H1 (cell line): ENCODE results near the gene CACNA1D. TPM values are rescaled to one million over a fixed set of nuclear protein-coding genes. Genes with fewer than 3 reads are reported as not detected.

ENCODE experiments used
- CTCF ChIA-PET: fragments of 300-600 bp; sonication (Branson Sonifier 250); formaldehyde crosslinking; loops from one replicate; lab custom pipeline; 2021; ENCODE audit not compliant: partially characterized antibody; lab: Charles Lee
- POLR2A ChIA-PET: fragments of 300-600 bp; sonication (Branson Sonifier 250); formaldehyde crosslinking; loops from one replicate; lab custom pipeline; 2021; ENCODE audit warnings: inconsistent platforms; ENCODE audit not compliant: partially characterized antibody; lab: Charles Lee
- DNase-seq, 2 experiments: peaks; one replicate each; pipeline versions ENCODE4 v3.0.0 to v3.0.0-alpha.2; 2010 to 2022; ENCODE audit warnings: low spot score in 2 of 2, low read depth in 1 of 2, mixed read lengths in 1 of 2
- FAIRE-seq: peaks from 2 replicates; lab custom pipeline; 2011; peaks lifted over from hg19 to GRCh38; lab: Jason Lieb, UNC
- H2AFZ ChIP-seq: 2 replicates; pipeline ENCODE4 v1.8.1; 2012; ENCODE audit warnings: low read length, inconsistent platforms
- H2AK5ac ChIP-seq: 2 replicates; pipeline ENCODE4 v1.6.1; 2013; ENCODE audit warnings: low read depth, low read length
- H2BK120ac ChIP-seq: replicated peaks from 2 replicates; pipeline ENCODE3; 2013; ENCODE audit warnings: low read depth, low read length, inconsistent platforms
- H2BK12ac ChIP-seq: 2 replicates; pipeline ENCODE4 v1.6.1; 2013; ENCODE audit warnings: low read depth, low read length
- H2BK15ac ChIP-seq: 2 replicates; pipeline ENCODE4 v1.6.1; 2013; ENCODE audit warnings: low read length
- H2BK20ac ChIP-seq: 2 replicates; pipeline ENCODE4 v1.6.1; 2013; ENCODE audit warnings: low read length
- H2BK5ac ChIP-seq: 2 replicates; pipeline ENCODE4 v1.6.1; 2013; ENCODE audit warnings: low read depth, low read length
- H3K14ac ChIP-seq: 2 replicates; pipeline ENCODE4 v1.6.1; 2013; ENCODE audit warnings: inconsistent platforms; ENCODE audit not compliant: insufficient read length
- H3K18ac ChIP-seq: 2 replicates; pipeline ENCODE4 v1.6.1; 2013; ENCODE audit warnings: low read length; ENCODE audit errors: extremely low read depth
- H3K23ac ChIP-seq: 2 replicates; pipeline ENCODE4 v1.6.1; 2013; ENCODE audit warnings: inconsistent platforms; ENCODE audit not compliant: insufficient read length
- H3K23me2 ChIP-seq: 2 replicates; pipeline ENCODE4 v1.6.1; 2013; ENCODE audit warnings: low read depth, low read length
- H3K27ac ChIP-seq: 2 replicates; pipeline ENCODE4 v1.6.1; 2011; ENCODE audit warnings: low read depth, low read length, inconsistent platforms
- H3K27me3 ChIP-seq, 4 experiments: replicated peaks in 1 of 4; 1 replicate in 1 of 4; 2 replicates in 3 of 4; pipeline versions ENCODE4 v1.6.1 to v1.8.1; 2011 to 2013; ENCODE audit warnings: low read length in 3 of 4, mild to moderate bottlenecking in 3 of 4, inconsistent platforms in 2 of 4, mixed read lengths in 2 of 4, moderate library complexity in 1 of 4; ENCODE audit not compliant: control insufficient read depth in 3 of 4, insufficient read depth in 3 of 4; ENCODE audit errors: extremely low read depth in 1 of 4
- H3K36me3 ChIP-seq, 4 experiments: 2 replicates each; pipeline versions ENCODE4 v1.6.1 to v1.8.1; 2011 to 2013; ENCODE audit warnings: mild to moderate bottlenecking in 4 of 4, low read length in 3 of 4, moderate library complexity in 2 of 4, control low read depth in 1 of 4, inconsistent platforms in 1 of 4; ENCODE audit not compliant: insufficient read depth in 4 of 4, control insufficient read depth in 2 of 4
- H3K4ac ChIP-seq: replicated peaks from 2 replicates; pipeline ENCODE3; 2013; ENCODE audit warnings: low read length, low read depth, mixed read lengths, inconsistent platforms; ENCODE audit not compliant: insufficient read length
- H3K4me1 ChIP-seq, 4 experiments: replicated peaks in 1 of 4; 1 replicate in 1 of 4; 2 replicates in 3 of 4; pipeline versions ENCODE4 v1.6.1 to v1.8.1; 2011 to 2013; ENCODE audit warnings: low read length in 3 of 4, inconsistent platforms in 2 of 4, mixed read lengths in 1 of 4; ENCODE audit not compliant: insufficient read depth in 4 of 4, control insufficient read depth in 3 of 4
- H3K4me2 ChIP-seq, 2 experiments: 2 replicates each; pipeline versions ENCODE4 v1.6.1 to v1.8.1; 2011 to 2013; ENCODE audit warnings: low read depth in 2 of 2, low read length in 2 of 2, control low read depth in 1 of 2, inconsistent platforms in 1 of 2, mild to moderate bottlenecking in 1 of 2; ENCODE audit not compliant: insufficient read depth in 1 of 2
- H3K4me3 ChIP-seq, 4 experiments: fragments of 200-600, 300-600 bp in 1 of 4; sonication (generic), shearing (Covaris generic), sonication (Bioruptor Twin) in 1 of 4; 2 replicates each; pipeline versions ENCODE4 v1.5.1 to v1.8.1; 2011 to 2016; ENCODE audit warnings: low read length in 4 of 4, low read depth in 3 of 4, control low read depth in 2 of 4, inconsistent platforms in 2 of 4, mild to moderate bottlenecking in 2 of 4, mixed read lengths in 1 of 4, moderate library complexity in 1 of 4; ENCODE audit not compliant: insufficient read depth in 2 of 4; ENCODE audit errors: extremely low read depth in 1 of 4
- H3K56ac ChIP-seq: replicated peaks from 2 replicates; pipeline ENCODE3; 2013; ENCODE audit warnings: low read depth, mild to moderate bottlenecking, mixed read lengths, low read length, inconsistent platforms; ENCODE audit not compliant: insufficient read length
- H3K79me1 ChIP-seq: 2 replicates; pipeline ENCODE4 v1.6.1; 2013; ENCODE audit warnings: low read depth, low read length, control low read depth
- H3K79me2 ChIP-seq, 2 experiments: 2 replicates each; pipeline versions ENCODE4 v1.6.1 to v1.8.1; 2012 to 2013; ENCODE audit warnings: low read length in 2 of 2, mild to moderate bottlenecking in 2 of 2, inconsistent platforms in 1 of 2; ENCODE audit not compliant: insufficient read depth in 2 of 2, control insufficient read depth in 1 of 2
- H3K9ac ChIP-seq, 4 experiments: replicated peaks in 1 of 4; 1 replicate in 1 of 4; 2 replicates in 3 of 4; pipeline versions ENCODE4 v1.6.1 to v1.8.1; 2011 to 2013; ENCODE audit warnings: low read depth in 3 of 4, low read length in 3 of 4, control low read depth in 2 of 4, mild to moderate bottlenecking in 2 of 4, moderate library complexity in 2 of 4, inconsistent platforms in 1 of 4; ENCODE audit errors: extremely low read depth in 1 of 4
- H3K9me3 ChIP-seq, 2 experiments: 2 replicates each; pipeline versions ENCODE4 v1.6.1 to v1.8.1; 2012 to 2013; ENCODE audit warnings: mild to moderate bottlenecking in 2 of 2, moderate library complexity in 2 of 2, control low read depth in 1 of 2, inconsistent platforms in 1 of 2, low read depth in 1 of 2, low read length in 1 of 2, mixed read lengths in 1 of 2; ENCODE audit not compliant: insufficient read depth in 2 of 2
- H4K20me1 ChIP-seq, 2 experiments: replicated peaks in 1 of 2; 2 replicates each; pipeline versions ENCODE3 to v1.8.1; 2011 to 2013; ENCODE audit warnings: inconsistent platforms in 2 of 2, low read length in 2 of 2, mild to moderate bottlenecking in 1 of 2; ENCODE audit not compliant: insufficient read depth in 2 of 2, control insufficient read depth in 1 of 2
- H4K5ac ChIP-seq: 2 replicates; pipeline ENCODE4 v1.6.1; 2013; ENCODE audit warnings: low read length, low read depth, mixed read lengths, inconsistent platforms; ENCODE audit not compliant: insufficient read length
- H4K8ac ChIP-seq: 2 replicates; pipeline ENCODE4 v1.8.0; 2013; ENCODE audit warnings: mild to moderate bottlenecking, moderate library complexity, low read length, inconsistent platforms; ENCODE audit not compliant: insufficient read depth; ENCODE audit errors: extremely low read depth
- H4K91ac ChIP-seq: replicated peaks from 2 replicates; pipeline ENCODE3; 2013; ENCODE audit warnings: low read length, mixed read lengths, inconsistent platforms; ENCODE audit not compliant: insufficient read length
- BRCA1 ChIP-seq: IDR thresholded peaks from 2 replicates; pipeline ENCODE4 v1.6.1; 2012; ENCODE audit warnings: low read depth, low read length, improper control_type of control experiment
- CHD2 ChIP-seq: IDR thresholded peaks from 2 replicates; pipeline ENCODE4 v1.6.1; 2012; ENCODE audit warnings: low read length, improper control_type of control experiment
- CREB1 ChIP-seq: IDR thresholded peaks from 2 replicates; pipeline ENCODE4 v1.6.1; 2012; ENCODE audit warnings: inconsistent platforms
- CTBP2 ChIP-seq: IDR thresholded peaks from 2 replicates; pipeline ENCODE4 v1.7.0; 2011; ENCODE audit warnings: borderline replicate concordance, mild to moderate bottlenecking, moderate library complexity, mixed read lengths, low read length; ENCODE audit not compliant: insufficient read depth, insufficient read length
- E2F6 ChIP-seq: IDR thresholded peaks from 2 replicates; pipeline ENCODE4 v1.6.1; 2012; ENCODE audit warnings: inconsistent platforms
- EGR1 ChIP-seq: IDR thresholded peaks from 2 replicates; pipeline ENCODE4 v1.6.1; 2011; ENCODE audit warnings: low read depth, low read length, borderline replicate concordance
- EP300 ChIP-seq, 2 experiments: IDR thresholded peaks; 1 replicate in 1 of 2; 2 replicates in 1 of 2; pipeline ENCODE4 v1.6.1; 2011 to 2012; ENCODE audit warnings: low read depth in 2 of 2, low read length in 2 of 2, mild to moderate bottlenecking in 2 of 2, borderline replicate concordance in 1 of 2, inconsistent platforms in 1 of 2, moderate library complexity in 1 of 2
- JUN ChIP-seq: IDR thresholded peaks from 2 replicates; pipeline ENCODE4 v1.6.1; 2011; ENCODE audit warnings: low read depth, mild to moderate bottlenecking, improper control_type of control experiment, low read length
- JUND ChIP-seq: IDR thresholded peaks from 2 replicates; pipeline ENCODE4 v1.6.1; 2011; ENCODE audit warnings: mild to moderate bottlenecking, improper control_type of control experiment, low read length
- KDM4A ChIP-seq: IDR thresholded peaks from one replicate; pipeline ENCODE4 v1.7.1; 2012; ENCODE audit warnings: low read depth, mild to moderate bottlenecking, moderate library complexity, low read length, inconsistent platforms; ENCODE audit not compliant: severe bottlenecking
- NANOG ChIP-seq: IDR thresholded peaks from 2 replicates; pipeline ENCODE4 v1.6.1; 2011; ENCODE audit warnings: low read length, low read depth, mild to moderate bottlenecking, inconsistent platforms; ENCODE audit not compliant: insufficient read depth, poor library complexity, severe bottlenecking
- RXRA ChIP-seq: IDR thresholded peaks from 2 replicates; pipeline ENCODE4 v1.6.1; 2011; ENCODE audit warnings: low read depth, mild to moderate bottlenecking, low read length, moderate library complexity; ENCODE audit not compliant: insufficient read depth
- SIN3A ChIP-seq, 2 experiments: IDR thresholded peaks in 1 of 2; conservative IDR thresholded peaks in 1 of 2; 2 replicates each; pipeline ENCODE4 v1.6.1; 2011 to 2012; ENCODE audit warnings: low read length in 2 of 2, improper control_type of control experiment in 1 of 2, low read depth in 1 of 2, mild to moderate bottlenecking in 1 of 2
- SIRT6 ChIP-seq: IDR thresholded peaks from one replicate; pipeline ENCODE4 v1.7.1; 2012; ENCODE audit warnings: low read length, inconsistent platforms
- TAF1 ChIP-seq: IDR thresholded peaks from 2 replicates; pipeline ENCODE4 v1.6.1; 2011; ENCODE audit warnings: mild to moderate bottlenecking, low read depth, low read length
- WGBS, 2 experiments: shearing (Covaris generic) in 1 of 2; methylation state at CpG; one replicate each; pipeline versions ENCODE4 v1.1.6 to v1.1.7; 2013 to 2015; ENCODE audit warnings: low lambda C conversion rate in 2 of 2, mixed read lengths in 2 of 2, inconsistent platforms in 1 of 2, low coverage in 1 of 2, missing lambda C conversion rate in 1 of 2; ENCODE audit not compliant: insufficient replicate concordance in 2 of 2, insufficient coverage in 1 of 2, insufficient read length in 1 of 2; ENCODE audit errors: extremely low coverage in 1 of 2, missing lambda C conversion rate in 1 of 2; 5-methylcytosine and 5-hydroxymethylcytosine counted together
- polyA plus RNA-seq, 7 experiments: library from polyadenylated mRNA; depleted of rRNA in 3 of 7; stranded (reverse) in 5 of 7; unstranded in 2 of 7; fragments of >200 nt in 5 of 7; fragments of 200-250 nt in 2 of 7; gene quantifications; 1 replicate in 5 of 7; 2 replicates in 1 of 7; 4 replicates in 1 of 7; pipeline versions ENCODE4 v1.2.1 to v1.2.3, GENCODE V29; 2011 to 2013; ENCODE audit warnings: missing spikeins in 2 of 7, mixed read lengths in 2 of 7
- total RNA-seq: library from RNA; stranded (reverse); fragmentation: NEBNext Ultra II Directional; extraction: Animal tissue kit (Norgen Biotek cat#: 25700); gene quantifications from 2 replicates; pipeline ENCODE4 v1.2.1, GENCODE V29; 2021

The CACNA1D gene
- total and polyA plus RNA-seq, 2 of the 8 experiments (the other 6 are each of a cell fraction or from before 2014, with no cell fraction given), result 2.0 to 2.9 TPM

- H2BK120ac ChIP-seq, result no peak overlapping the region
- H3K14ac ChIP-seq, result no peak overlapping the region
- no peak for DNase-seq
- H3K23ac ChIP-seq, result no peak overlapping the region
- no peak overlapping the region for H3K56ac ChIP-seq
- no peak overlapping the region for H2BK5ac ChIP-seq
- no peak overlapping the region for H3K18ac ChIP-seq
- H2AFZ ChIP-seq, result no peak overlapping the region
- WGBS, 2 experiments, result 100% methylated on average over 7 of the region's 7 CpGs; no CpG with 5 or more reads in 1 of the 2 experiments
- no peak overlapping the region for H3K9ac ChIP-seq
- H3K4me3 ChIP-seq, result no peak overlapping the region
- H4K8ac ChIP-seq, result no peak overlapping the region
- ChIA-PET POLR2A (no interaction called here), CTCF (no interaction called here)
- H3K27ac ChIP-seq, result no peak overlapping the region
- no peaks in the 10 kb centered on the region for H3K79me2 ChIP-seq
- H2BK12ac ChIP-seq, result no peak overlapping the region
- no peak for FAIRE-seq
- H4K91ac ChIP-seq, result peak overlapping the region; percentile 13
- H3K4ac ChIP-seq, result no peak overlapping the region
- no peaks in the 10 kb centered on the region for H3K23me2 ChIP-seq
- no peaks in the 10 kb centered on the region for H3K79me1 ChIP-seq
- no peak overlapping the region for H2AK5ac ChIP-seq
- H4K5ac ChIP-seq, result no peak overlapping the region
- no peak overlapping the region for H2BK20ac ChIP-seq
- H3K4me2 ChIP-seq, result no peak overlapping the region
- H3K9me3 ChIP-seq, result no peaks in the 10 kb centered on the region
- H4K20me1 ChIP-seq, result no peaks in the 10 kb centered on the region
- H3K27me3 ChIP-seq, result no peaks in the 10 kb centered on the region
- H2BK15ac ChIP-seq, result no peak overlapping the region
- no peaks in the 10 kb centered on the region; a peak in 2 of 7 replicates for H3K4me1 ChIP-seq
- no peaks in the 10 kb centered on the region for H3K36me3 ChIP-seq
- no peak for TF ChIP-seq KDM4A
- TF ChIP-seq EGR1, result no peak
- no peak for TF ChIP-seq JUND
- TF ChIP-seq JUN, result no peak
- TF ChIP-seq SIRT6, result no peak
- TF ChIP-seq CHD2, result no peak
- TF ChIP-seq BRCA1, result no peak
- no peak for TF ChIP-seq EP300 (IDR thresholded peaks at IDR 0.05; ENCODE audit: borderline replicate concordance in 1 of 2, low read depth in 2 of 2, low read length in 2 of 2)
- TF ChIP-seq RXRA, result no peak
- no peak for TF ChIP-seq TAF1
- TF ChIP-seq SIN3A (conservative IDR thresholded peaks at IDR 0.05 in 1 of 2, IDR thresholded peaks at IDR 0.05 in 1 of 2; ENCODE audit: low read depth in 1 of 2, low read length in 2 of 2), result no peak
- TF ChIP-seq E2F6, result no peak
- no peak for TF ChIP-seq CTBP2
- no peak for TF ChIP-seq NANOG
- TF ChIP-seq CREB1, result no peak
These were observed 51.6 kb downstream of the CACNA1D start for GRCh38 chr3:53545996-53546359.
